Activated CD8-positive, alpha-beta T cell treated with anti-CD3 and anti-CD28 coated beads, Interleukin-2, amount 10 ng/mL, durations not matched to agents 7 days and 5 days (primary cell): ENCODE measurements around the gene TOM1. TPM values are rescaled to one million over a fixed set of nuclear protein-coding genes. Genes with fewer than 3 reads are reported as not detected.

ENCODE experiments used
- ATAC-seq: fragments of 150-1000 bp; cut with Tn5 transposase; one replicate; pipeline ENCODE4 v1.10.0; 2021; ENCODE audit warnings: moderate library complexity
- CTCF ChIA-PET: fragments of 350-600 bp; sonication (Branson Sonifier 250); formaldehyde crosslinking; loops from one replicate; lab custom pipeline; 2021; ENCODE audit warnings: antibody characterized with exemption; lab: Charles Lee
- POLR2A ChIA-PET: fragments of 350-600 bp; sonication (Branson Sonifier 250); formaldehyde crosslinking; loops from one replicate; lab custom pipeline; 2021; ENCODE audit warnings: antibody characterized with exemption; lab: Charles Lee
- DNase-seq: peaks from one replicate; pipeline ENCODE4 v3.0.0-alpha.2; 2020
- H3K27ac Mint-ChIP-seq: one replicate; pipeline ENCODE4 v1.8.0; 2021; ENCODE audit warnings: mild to moderate bottlenecking, mixed read lengths
- H3K27me3 Mint-ChIP-seq: one replicate; pipeline ENCODE4 v1.8.0; 2021; ENCODE audit warnings: low read depth, mixed read lengths
- H3K36me3 Mint-ChIP-seq: one replicate; pipeline ENCODE4 v1.8.0; 2021; ENCODE audit warnings: low read depth, mixed read lengths
- H3K4me1 Mint-ChIP-seq: one replicate; pipeline ENCODE4 v1.8.0; 2021; ENCODE audit warnings: low read depth, mixed read lengths
- H3K4me3 Mint-ChIP-seq: one replicate; pipeline ENCODE4 v1.8.0; 2021; ENCODE audit warnings: mild to moderate bottlenecking, mixed read lengths
- H3K9me3 Mint-ChIP-seq: one replicate; pipeline ENCODE4 v1.8.0; 2022; ENCODE audit warnings: mixed read lengths; ENCODE audit not compliant: insufficient read depth
- total RNA-seq, 2 experiments: library from RNA; stranded (reverse); gene quantifications; one replicate each; pipeline ENCODE4 v1.2.3, GENCODE V29; 2021

The TOM1 gene
- total RNA-seq, 2 experiments from 2014 or later = 17.8 to 22.3 TPM

GRCh38 chr22:35380013-35380412 is 80.3 kb downstream of the TOM1 start:
- H3K9me3 Mint-ChIP-seq = no peaks in the 10 kb centered on the region
- DNase-seq = no peak
- H3K36me3 Mint-ChIP-seq = no peaks in the 10 kb centered on the region
- no peak overlapping the region for H3K4me3 Mint-ChIP-seq
- POLR2A ChIA-PET = interaction anchor here (1.6 kb wide), 1 partner anchor 24 kb away, joined by 3 read pairs; no protein-coding TSS in a partner anchor
- no peak overlapping the region for H3K27ac Mint-ChIP-seq
- no peak for ATAC-seq
- peaks cover 29% of the 10 kb centered on the region for H3K27me3 Mint-ChIP-seq
- peaks cover 25% of the 10 kb centered on the region for H3K4me1 Mint-ChIP-seq
- CTCF ChIA-PET = interaction anchor here (1.0 kb wide), 1 partner anchor 27 kb away, joined by 3 read pairs; no protein-coding TSS in a partner anchor

- ChIA-PET CTCF (interaction anchor here (0.6 kb wide), 1 partner anchor 10 kb away, joined by 3 read pairs; no protein-coding TSS in a partner anchor), POLR2A (interaction anchor here (0.7 kb wide), 1 partner anchor 9 kb away, joined by 3 read pairs; no protein-coding TSS in a partner anchor)
- Mint-ChIP-seq H3K27me3 (peaks cover 29% of the 10 kb centered on the region), H3K4me3 (peak within 1 kb of the TSS; percentile 15), H3K27ac (no peak within 1 kb of the TSS), H3K4me1 (peaks cover 25% of the 10 kb centered on the region), H3K9me3 (no peaks in the 10 kb centered on the region), H3K36me3 (no peaks in the 10 kb centered on the region)
- ATAC-seq (peak; percentile 96), DNase-seq (peak; percentile 71)
Measured at GRCh38 chr22:35380537-35381423, 81.1 kb downstream of the TOM1 start, which contains the start of gene HMOX1. TSS of gene HMOX1 (plus strand) at chr22:35381096. CDS start at chr22:35381174, 78 bp downstream.

DNA sequence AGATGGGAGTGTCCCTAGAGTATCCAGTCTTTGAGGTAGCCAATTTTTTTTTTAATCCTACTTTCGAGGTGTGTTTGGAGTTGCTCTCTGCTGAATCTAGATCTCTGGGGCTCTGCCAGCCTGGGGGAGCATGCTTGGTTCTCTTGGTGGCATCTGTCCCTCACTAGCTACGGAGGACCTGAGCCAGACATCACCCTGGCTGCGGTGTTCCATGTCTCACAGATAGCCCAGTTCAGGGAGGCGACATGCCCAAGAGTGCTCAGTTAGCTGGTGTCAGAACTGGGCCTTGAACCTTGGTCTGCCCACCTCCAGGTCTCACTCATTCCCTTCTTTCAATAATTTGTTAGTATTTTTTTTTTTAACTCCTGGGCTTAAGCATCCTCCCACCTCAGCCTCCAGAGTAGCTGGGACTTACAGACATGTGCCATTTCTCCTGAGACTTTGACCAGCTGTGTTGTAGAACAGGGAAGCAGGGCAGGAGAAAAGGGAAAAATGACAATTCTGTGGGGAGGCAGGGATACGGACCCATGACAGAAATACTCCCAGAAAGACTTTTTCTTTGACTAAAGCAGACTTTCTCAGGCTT is 81.8 kb downstream of the TOM1 start:
- Mint-ChIP-seq H3K36me3 (no peaks in the 10 kb centered on the region), H3K4me3 (peak overlapping the region; percentile 15), H3K4me1 (peaks cover 25% of the 10 kb centered on the region), H3K27me3 (peaks cover 29% of the 10 kb centered on the region), H3K27ac (no peak overlapping the region), H3K9me3 (no peaks in the 10 kb centered on the region)
- DNase-seq (no peak), ATAC-seq (no peak)
- ChIA-PET CTCF (no interaction called here), POLR2A (interaction anchor here (0.6 to 0.7 kb wide), 2 partner anchors 10 to 22 kb away, joined by 3 read pairs; no protein-coding TSS in a partner anchor)

DNA sequence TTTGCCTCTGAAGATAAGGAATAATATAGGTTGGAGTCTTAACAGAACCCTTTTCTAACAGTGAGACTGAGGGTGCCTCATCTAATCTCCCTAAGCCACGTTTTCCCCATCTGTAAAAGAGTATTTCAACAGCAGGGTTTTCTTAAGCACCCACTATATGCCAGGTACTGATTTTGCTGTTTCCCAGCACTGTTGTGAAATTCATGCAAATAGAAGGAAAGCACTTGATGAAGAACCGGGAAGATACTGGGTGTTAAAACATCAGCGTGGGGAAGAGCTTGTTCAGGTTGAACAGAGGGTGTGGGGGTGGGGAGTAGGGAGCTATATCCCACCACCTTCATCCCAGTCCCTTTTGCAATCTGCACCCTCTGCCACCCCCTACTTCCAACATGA is 84.0 kb downstream of the TOM1 start:
- ATAC-seq (no peak), DNase-seq (no peak)
- peaks cover 13% of the 10 kb centered on the region for H3K4me1 Mint-ChIP-seq
- ChIA-PET CTCF (no interaction called here), POLR2A (no interaction called here)
- no peak overlapping the region for H3K4me3 Mint-ChIP-seq
- no peak overlapping the region for H3K27ac Mint-ChIP-seq
- no peaks in the 10 kb centered on the region for H3K9me3 Mint-ChIP-seq
- H3K27me3 Mint-ChIP-seq = peaks cover 29% of the 10 kb centered on the region
- no peaks in the 10 kb centered on the region for H3K36me3 Mint-ChIP-seq

DNA sequence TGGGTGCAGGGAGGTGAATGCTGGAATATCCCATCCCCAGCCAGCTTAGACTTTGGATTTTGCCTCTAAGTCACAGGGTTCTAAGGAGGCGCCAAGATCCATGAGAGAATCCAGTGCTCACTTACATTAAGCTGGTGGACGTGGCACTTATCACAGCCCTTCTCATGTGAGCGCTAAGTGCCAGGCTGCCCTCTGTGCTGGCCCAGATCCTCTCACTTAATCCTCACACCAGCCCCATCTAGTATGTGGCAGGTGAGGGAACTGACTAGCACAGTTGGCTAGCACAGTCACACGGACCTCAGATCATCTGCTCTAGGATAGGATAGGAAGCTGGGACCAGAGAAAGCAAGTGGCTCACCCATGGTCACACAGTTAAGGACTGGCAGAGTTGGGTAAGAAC is 84.8 kb downstream of the TOM1 start:
- CTCF ChIA-PET = no interaction called here
- no peaks in the 10 kb centered on the region for H3K9me3 Mint-ChIP-seq
- POLR2A ChIA-PET = no interaction called here

GRCh38 chr22:35384975-35385588 is 85.4 kb downstream of the TOM1 start:
- Mint-ChIP-seq H3K9me3 (no peaks in the 10 kb centered on the region), H3K27ac (no peak overlapping the region), H3K4me1 (peaks cover 13% of the 10 kb centered on the region), H3K4me3 (no peak overlapping the region), H3K27me3 (peaks cover 26% of the 10 kb centered on the region), H3K36me3 (no peaks in the 10 kb centered on the region)
- ChIA-PET CTCF (no interaction called here), POLR2A (interaction anchor here (0.6 kb wide), 1 partner anchor 409 kb away, joined by 4 read pairs; no protein-coding TSS in a partner anchor)
- DNase-seq (no peak), ATAC-seq (no peak)

More for the DNA sequence above, 84.8 kb downstream of the TOM1 start:
- DNase-seq = no peak
- Mint-ChIP-seq H3K27me3 (peaks cover 30% of the 10 kb centered on the region), H3K27ac (no peak overlapping the region), H3K4me1 (peaks cover 13% of the 10 kb centered on the region), H3K36me3 (no peaks in the 10 kb centered on the region), H3K4me3 (no peak overlapping the region)
- ATAC-seq = no peak

DNA sequence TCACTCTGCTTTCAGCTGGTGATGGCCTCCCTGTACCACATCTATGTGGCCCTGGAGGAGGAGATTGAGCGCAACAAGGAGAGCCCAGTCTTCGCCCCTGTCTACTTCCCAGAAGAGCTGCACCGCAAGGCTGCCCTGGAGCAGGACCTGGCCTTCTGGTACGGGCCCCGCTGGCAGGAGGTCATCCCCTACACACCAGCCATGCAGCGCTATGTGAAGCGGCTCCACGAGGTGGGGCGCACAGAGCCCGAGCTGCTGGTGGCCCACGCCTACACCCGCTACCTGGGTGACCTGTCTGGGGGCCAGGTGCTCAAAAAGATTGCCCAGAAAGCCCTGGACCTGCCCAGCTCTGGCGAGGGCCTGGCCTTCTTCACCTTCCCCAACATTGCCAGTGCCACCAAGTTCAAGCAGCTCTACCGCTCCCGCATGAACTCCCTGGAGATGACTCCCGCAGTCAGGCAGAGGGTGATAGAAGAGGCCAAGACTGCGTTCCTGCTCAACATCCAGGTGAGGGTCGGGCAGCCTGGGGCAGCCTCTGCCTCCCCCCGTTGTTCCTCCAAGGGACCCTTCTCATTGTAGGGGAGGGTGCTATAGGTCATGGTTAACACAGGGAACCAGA is 87.1 kb downstream of the TOM1 start:
- Mint-ChIP-seq H3K36me3 (no peaks in the 10 kb centered on the region), H3K4me1 (no peaks in the 10 kb centered on the region), H3K27me3 (peaks cover 17% of the 10 kb centered on the region), H3K9me3 (no peaks in the 10 kb centered on the region), H3K4me3 (no peak overlapping the region), H3K27ac (no peak overlapping the region)
- DNase-seq (no peak), ATAC-seq (no peak)
- ChIA-PET POLR2A (interaction anchor here (0.6 kb wide), 1 partner anchor 124 kb away, joined by 5 read pairs; no protein-coding TSS in a partner anchor), CTCF (no interaction called here)

GRCh38 chr22:35390933-35391332 is 91.2 kb downstream of the TOM1 start:
- no peaks in the 10 kb centered on the region for H3K9me3 Mint-ChIP-seq
- H3K36me3 Mint-ChIP-seq = no peaks in the 10 kb centered on the region
- H3K4me1 Mint-ChIP-seq = peaks cover 3% of the 10 kb centered on the region
- DNase-seq = no peak
- POLR2A ChIA-PET = no interaction called here
- no peak overlapping the region for H3K27ac Mint-ChIP-seq
- CTCF ChIA-PET = no interaction called here
- H3K27me3 Mint-ChIP-seq = peaks cover 3% of the 10 kb centered on the region
- H3K4me3 Mint-ChIP-seq = no peak overlapping the region
- ATAC-seq = no peak

- Mint-ChIP-seq H3K4me1 (peaks cover 3% of the 10 kb centered on the region), H3K9me3 (no peaks in the 10 kb centered on the region), H3K36me3 (no peaks in the 10 kb centered on the region), H3K27me3 (peaks cover 3% of the 10 kb centered on the region), H3K27ac (no peak overlapping the region), H3K4me3 (no peak overlapping the region)
- no peak for ATAC-seq
- ChIA-PET CTCF (no interaction called here), POLR2A (no interaction called here)
- DNase-seq = no peak
Measured at GRCh38 chr22:35392357-35392756, 92.7 kb downstream of the TOM1 start.

DNA sequence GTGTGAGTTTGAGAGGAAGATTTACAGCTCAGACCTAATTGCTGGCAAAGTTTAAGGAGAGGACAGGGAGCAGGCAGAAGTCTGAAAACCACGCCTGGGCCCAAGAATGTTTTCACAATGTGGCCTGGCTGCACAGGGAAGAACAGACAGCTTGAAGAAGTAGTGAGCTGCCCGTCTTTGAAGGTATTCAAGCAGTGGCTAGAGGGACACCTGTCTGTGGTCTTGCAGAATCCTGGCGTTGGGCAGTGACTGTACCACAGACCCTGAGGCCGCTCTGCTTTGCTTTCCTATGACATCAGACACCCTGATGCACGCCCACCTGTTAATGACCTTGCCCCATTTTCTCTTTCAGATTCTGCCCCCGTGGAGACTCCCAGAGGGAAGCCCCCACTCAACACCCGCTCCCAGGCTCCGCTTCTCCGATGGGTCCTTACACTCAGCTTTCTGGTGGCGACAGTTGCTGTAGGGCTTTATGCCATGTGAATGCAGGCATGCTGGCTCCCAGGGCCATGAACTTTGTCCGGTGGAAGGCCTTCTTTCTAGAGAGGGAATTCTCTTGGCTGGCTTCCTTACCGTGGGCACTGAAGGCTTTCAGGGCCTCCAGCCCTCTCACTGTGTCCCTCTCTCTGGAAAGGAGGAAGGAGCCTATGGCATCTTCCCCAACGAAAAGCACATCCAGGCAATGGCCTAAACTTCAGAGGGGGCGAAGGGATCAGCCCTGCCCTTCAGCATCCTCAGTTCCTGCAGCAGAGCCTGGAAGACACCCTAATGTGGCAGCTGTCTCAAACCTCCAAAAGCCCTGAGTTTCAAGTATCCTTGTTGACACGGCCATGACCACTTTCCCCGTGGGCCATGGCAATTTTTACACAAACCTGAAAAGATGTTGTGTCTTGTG is 93.7 kb downstream of the TOM1 start:
- POLR2A ChIA-PET = interaction anchor here (1.0 kb wide), 1 partner anchor 17 kb away, joined by 3 read pairs; no protein-coding TSS in a partner anchor
- CTCF ChIA-PET = interaction anchor here (1.2 kb wide), 1 partner anchor 42 kb away, joined by 3 read pairs; no protein-coding TSS in a partner anchor
- ATAC-seq = no peak

More for the DNA sequence above, 93.7 kb downstream of the TOM1 start:
- Mint-ChIP-seq H3K36me3 (no peaks in the 10 kb centered on the region), H3K27me3 (peaks cover 3% of the 10 kb centered on the region), H3K9me3 (no peaks in the 10 kb centered on the region), H3K4me1 (peaks cover 3% of the 10 kb centered on the region), H3K4me3 (no peak overlapping the region), H3K27ac (no peak overlapping the region)
- DNase-seq = no peak
